HCT116 (cell line): Measurements from ENCODE around the gene RTL10. TPM values are rescaled to one million over a fixed set of nuclear protein-coding genes. Genes with fewer than 3 reads are reported as not detected.

ENCODE experiments used
- ATAC-seq: fragments of 200-7000 bp; cut with Tn5 transposase; 2 replicates; pipeline ENCODE4 v1.9.1; 2020; ENCODE audit warnings: mild to moderate bottlenecking, moderate library complexity
- BruUV-seq: library from RNA; stranded (reverse); fragments of 400-500 nt; replicated peaks from 2 replicates; lab custom pipeline; 2021; lab: Mats Ljungman, UMichigan
- CTCF ChIA-PET: fragments of 300-600 bp; sonication (Branson Sonifier 250); formaldehyde crosslinking; loops from one replicate; lab custom pipeline; 2021; ENCODE audit warnings: antibody characterized with exemption; lab: Charles Lee
- POLR2A ChIA-PET: fragments of 300-600, 350-600 bp; sonication (Branson Sonifier 250); formaldehyde crosslinking; loops from one replicate; lab custom pipeline; 2021; ENCODE audit warnings: antibody characterized with exemption; lab: Charles Lee
- RAD21 ChIA-PET, 2 experiments: fragments of 300-600 bp; sonication (Branson Sonifier 250); formaldehyde crosslinking; loops; one replicate each; lab custom pipeline; 2023; ENCODE audit warnings: low total read pairs in 2 of 2; ENCODE audit not compliant: uncharacterized antibody in 2 of 2, unreplicated experiment in 2 of 2, low non-redundant PET in 1 of 2; lab: Charles Lee
- DNase-seq: peaks from one replicate; pipeline ENCODE4 v3.0.0-alpha.2; 2010; ENCODE audit warnings: low read depth, low spot score
- H2AFZ ChIP-seq: fragments of 200-600 bp; shearing (Covaris generic), sonication (generic); 2 replicates; pipeline ENCODE4 v1.6.1; 2017; ENCODE audit warnings: low read depth, mixed run types, mixed read lengths, antibody characterized with exemption, low read length; ENCODE audit not compliant: poor library complexity, severe bottlenecking
- H3K27ac ChIP-seq: 2 replicates; pipeline ENCODE4 v1.5.1; 2012; ENCODE audit warnings: low read depth, low read length
- H3K27me3 ChIP-seq: fragments of 200-600 bp; sonication (generic); 2 replicates; pipeline ENCODE4 v1.6.1; 2016; ENCODE audit warnings: mixed run types, low read length, mixed read lengths; ENCODE audit not compliant: insufficient read depth
- H3K36me3 ChIP-seq, 2 experiments: fragments of 200-500 bp in 1 of 2; fragments of 200-600 bp in 1 of 2; sonication (Bioruptor generic) in 1 of 2; sonication (generic) in 1 of 2; 2 replicates each; pipeline versions ENCODE4 v1.5.1 to v1.6.1; 2014 to 2016; ENCODE audit warnings: low read length in 2 of 2, inconsistent platforms in 1 of 2, mixed read lengths in 1 of 2, mixed run types in 1 of 2; ENCODE audit not compliant: insufficient read depth in 2 of 2, control insufficient read depth in 1 of 2
- H3K4me1 ChIP-seq, 2 experiments: fragments of 200-600 bp in 1 of 2; sonication (generic) in 1 of 2; 2 replicates each; pipeline versions ENCODE4 v1.5.1 to v1.6.1; 2012 to 2017; ENCODE audit warnings: low read length in 2 of 2, inconsistent platforms in 1 of 2, mild to moderate bottlenecking in 1 of 2, mixed read lengths in 1 of 2, mixed run types in 1 of 2, moderate library complexity in 1 of 2; ENCODE audit not compliant: insufficient read depth in 2 of 2, control insufficient read depth in 1 of 2
- H3K4me2 ChIP-seq: fragments of 200-600 bp; sonication (generic); 2 replicates; pipeline ENCODE4 v1.6.1; 2017; ENCODE audit warnings: mixed run types, low read length, mixed read lengths
- H3K4me3 ChIP-seq, 2 experiments: fragments of 200-600 bp in 1 of 2; sonication (generic) in 1 of 2; replicated peaks in 1 of 2; 2 replicates each; pipeline ENCODE4 v1.5.1; 2011 to 2016; ENCODE audit warnings: low read length in 2 of 2, control low read depth in 1 of 2, low read depth in 1 of 2, mild to moderate bottlenecking in 1 of 2, mixed read lengths in 1 of 2, mixed run types in 1 of 2
- H3K79me2 ChIP-seq: fragments of 200-600 bp; sonication (generic); 2 replicates; pipeline ENCODE4 v1.6.1; 2017; ENCODE audit warnings: mild to moderate bottlenecking, mixed run types, low read length, moderate library complexity, mixed read lengths; ENCODE audit not compliant: insufficient read depth
- H3K9ac ChIP-seq: fragments of 200-600 bp; sonication (generic); 2 replicates; pipeline ENCODE4 v1.6.1; 2016; ENCODE audit warnings: low read length, mixed read lengths
- H3K9me2 ChIP-seq: fragments of 200-600 bp; sonication (generic), shearing (Covaris generic); 2 replicates; pipeline ENCODE4 v1.6.1; 2017; ENCODE audit warnings: mixed run types, mild to moderate bottlenecking, moderate library complexity; ENCODE audit not compliant: insufficient read depth
- H3K9me3 ChIP-seq, 2 experiments: fragments of 200-500 bp in 1 of 2; fragments of 200-600 bp in 1 of 2; sonication (Bioruptor generic) in 1 of 2; sonication (generic) in 1 of 2; 2 replicates each; pipeline ENCODE4 v1.6.1; 2014 to 2017; ENCODE audit warnings: low read length in 2 of 2, mixed read lengths in 2 of 2, inconsistent platforms in 1 of 2, low read depth in 1 of 2, mild to moderate bottlenecking in 1 of 2, mixed run types in 1 of 2, moderate library complexity in 1 of 2; ENCODE audit not compliant: control insufficient read depth in 1 of 2, insufficient read depth in 1 of 2
- H4K20me1 ChIP-seq: fragments of 200-600 bp; sonication (generic), shearing (Covaris generic); 2 replicates; pipeline ENCODE4 v1.6.1; 2017; ENCODE audit warnings: mixed run types, mild to moderate bottlenecking, moderate library complexity; ENCODE audit not compliant: insufficient read depth
- CBX3 ChIP-seq: IDR thresholded peaks from 2 replicates; pipeline ENCODE4 v1.6.1; 2012; ENCODE audit warnings: low read depth
- EGR1 ChIP-seq: IDR thresholded peaks from 2 replicates; pipeline ENCODE4 v1.6.1; 2012; ENCODE audit warnings: low read depth
- ELF1 ChIP-seq: IDR thresholded peaks from 2 replicates; pipeline ENCODE4 v1.6.1; 2012; ENCODE audit warnings: low read depth, borderline replicate concordance
- EZH2 ChIP-seq: fragments of 200-600 bp; sonication (generic); IDR thresholded peaks from 2 replicates; pipeline ENCODE4 v1.6.1; 2017; ENCODE audit warnings: antibody characterized with exemption, mixed run types
- EZH2phosphoT487 ChIP-seq: fragments of 200-600 bp; IDR thresholded peaks from 2 replicates; pipeline ENCODE4 v1.6.1; 2018; ENCODE audit warnings: antibody characterized with exemption, borderline replicate concordance
- FOSL1 ChIP-seq: IDR thresholded peaks from 2 replicates; pipeline ENCODE4 v1.6.1; 2012; ENCODE audit warnings: low read depth
- POLR2A ChIP-seq: IDR thresholded peaks from 2 replicates; pipeline ENCODE4 v1.7.0; 2011; ENCODE audit warnings: borderline replicate concordance; ENCODE audit not compliant: insufficient read depth, insufficient read length; ENCODE audit errors: extremely low read depth
- POLR2AphosphoS5 ChIP-seq: IDR thresholded peaks from 2 replicates; pipeline ENCODE4 v1.6.1; 2011; ENCODE audit warnings: mild to moderate bottlenecking, low read depth, low read length, moderate library complexity
- RAD21 ChIP-seq: IDR thresholded peaks from 2 replicates; pipeline ENCODE4 v1.6.1; 2012; ENCODE audit warnings: low read depth, mild to moderate bottlenecking
- SIN3A ChIP-seq: IDR thresholded peaks from 2 replicates; pipeline ENCODE4 v1.6.1; 2012; ENCODE audit warnings: low read depth
- SRF ChIP-seq: IDR thresholded peaks from 2 replicates; pipeline ENCODE4 v1.6.1; 2012; ENCODE audit warnings: low read depth
- YY1 ChIP-seq: IDR thresholded peaks from 2 replicates; pipeline ENCODE4 v1.6.1; 2011; ENCODE audit warnings: low read length, low read depth, moderate library complexity, mild to moderate bottlenecking; ENCODE audit not compliant: insufficient replicate concordance; ENCODE audit errors: extremely low read depth
- ZNF274 ChIP-seq: fragments of 200-500 bp; sonication (Bioruptor generic); IDR thresholded peaks from 2 replicates; pipeline ENCODE4 v1.6.1; 2014; ENCODE audit warnings: mild to moderate bottlenecking, low read depth, low read length, inconsistent platforms
- intact Hi-C: fragments of 100-400 bp; cut with micrococcal nuclease; formaldehyde crosslinking; loops from 2 replicates; pipeline ENCODE4 v1.10.0; 2022
- total RNA-seq: library from RNA; stranded (reverse); gene quantifications from one replicate; pipeline ENCODE4 v1.2.1, GENCODE V29; 2021; ENCODE audit not compliant: unreplicated experiment
- TF ChIP-seq, protein P1 (sequence below): IDR thresholded peaks from 2 replicates; pipeline ENCODE4 v1.6.1; 2012
- TF ChIP-seq, protein P2 (sequence below): IDR thresholded peaks from 2 replicates; pipeline ENCODE4 v1.6.1; 2012
- TF ChIP-seq, protein P3 (sequence below): IDR thresholded peaks from 2 replicates; pipeline ENCODE4 v1.6.1; 2012; ENCODE audit warnings: low read depth
- TF ChIP-seq, protein P4 (sequence below), 3 experiments: fragments of 200-600 bp in 1 of 3; sonication (generic) in 1 of 3; IDR thresholded peaks in 2 of 3; conservative IDR thresholded peaks in 1 of 3; 2 replicates each; pipeline ENCODE4 v1.5.1; 2012 to 2017; ENCODE audit warnings: low read depth in 2 of 3, low read length in 2 of 3, antibody characterized with exemption in 1 of 3, borderline replicate concordance in 1 of 3, control low read depth in 1 of 3, mild to moderate bottlenecking in 1 of 3, mixed read lengths in 1 of 3, mixed run types in 1 of 3, moderate library complexity in 1 of 3; ENCODE audit not compliant: insufficient read depth in 1 of 3

Gene RTL10
- total RNA-seq, 1 experiment from 2014 or later: 24.6 TPM

DNA sequence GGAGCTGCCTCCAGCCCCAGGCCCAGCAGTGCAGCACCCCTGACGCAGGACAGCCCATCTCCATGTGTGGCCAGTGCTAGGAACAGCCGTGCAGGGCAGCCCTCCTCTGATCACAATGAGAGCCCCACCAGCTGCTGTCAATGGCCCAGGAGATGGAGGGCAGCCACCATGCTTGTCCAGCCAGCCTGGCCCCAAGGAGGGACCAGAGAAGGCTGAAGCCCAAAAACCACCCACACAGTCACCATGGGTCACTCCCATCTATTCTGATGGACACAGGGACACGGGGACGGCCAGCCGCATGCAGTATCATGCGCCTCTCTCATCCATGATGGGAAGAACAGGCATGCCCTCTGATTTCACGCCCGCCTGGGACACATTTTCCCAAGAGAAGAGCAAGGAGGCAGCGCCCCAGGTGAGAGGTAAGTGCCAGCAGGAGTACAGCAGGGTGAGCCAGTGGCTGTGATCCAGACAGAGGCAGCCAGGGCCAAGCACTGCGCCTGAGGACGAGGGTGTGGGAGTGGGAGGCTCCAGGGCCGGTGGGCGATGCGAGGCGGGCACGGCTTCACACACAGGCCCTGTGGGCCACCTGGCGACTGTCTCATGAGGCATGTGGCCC lies 33.6 kb upstream of the RTL10 start:
- ChIA-PET CTCF (no interaction called here), RAD21 (no interaction called here), POLR2A (no interaction called here)
- intact Hi-C loops: no loop called here
- Histone ChIP-seq H4K20me1 (no peaks in the 10 kb centered on the region), H3K9ac (no peak overlapping the region), H3K9me2 (no peaks in the 10 kb centered on the region), H3K4me1 (peaks cover 17 to 22% of the 10 kb centered on the region in 2 experiments), H3K27ac (no peak overlapping the region), H3K4me3 (no peak overlapping the region), H3K27me3 (no peaks in the 10 kb centered on the region), H3K9me3 (no peaks in the 10 kb centered on the region), H2AFZ (no peak overlapping the region), H3K79me2 (no peaks in the 10 kb centered on the region), H3K36me3 (no peaks in the 10 kb centered on the region), H3K4me2 (no peak overlapping the region)
- DNase-seq (no peak), ATAC-seq (no peak)
- TF ChIP-seq ZNF274: no peak
- no peak for TF ChIP-seq ELF1
- TF ChIP-seq SRF: no peak
- no peak for TF ChIP-seq POLR2AphosphoS5
- no peak for TF ChIP-seq RAD21
- no peak for TF ChIP-seq POLR2A
- no peak for TF ChIP-seq CBX3
- TF ChIP-seq, protein P1, sequence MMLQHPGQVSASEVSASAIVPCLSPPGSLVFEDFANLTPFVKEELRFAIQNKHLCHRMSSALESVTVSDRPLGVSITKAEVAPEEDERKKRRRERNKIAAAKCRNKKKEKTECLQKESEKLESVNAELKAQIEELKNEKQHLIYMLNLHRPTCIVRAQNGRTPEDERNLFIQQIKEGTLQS: no peak
- TF ChIP-seq, protein P2, sequence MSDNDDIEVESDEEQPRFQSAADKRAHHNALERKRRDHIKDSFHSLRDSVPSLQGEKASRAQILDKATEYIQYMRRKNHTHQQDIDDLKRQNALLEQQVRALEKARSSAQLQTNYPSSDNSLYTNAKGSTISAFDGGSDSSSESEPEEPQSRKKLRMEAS: no peak
- TF ChIP-seq EZH2phosphoT487: no peak
- TF ChIP-seq EGR1: no peak
- no peak for TF ChIP-seq EZH2
- no peak for TF ChIP-seq FOSL1
- TF ChIP-seq YY1: no peak
- no peak for TF ChIP-seq SIN3A
- TF ChIP-seq, protein P3, sequence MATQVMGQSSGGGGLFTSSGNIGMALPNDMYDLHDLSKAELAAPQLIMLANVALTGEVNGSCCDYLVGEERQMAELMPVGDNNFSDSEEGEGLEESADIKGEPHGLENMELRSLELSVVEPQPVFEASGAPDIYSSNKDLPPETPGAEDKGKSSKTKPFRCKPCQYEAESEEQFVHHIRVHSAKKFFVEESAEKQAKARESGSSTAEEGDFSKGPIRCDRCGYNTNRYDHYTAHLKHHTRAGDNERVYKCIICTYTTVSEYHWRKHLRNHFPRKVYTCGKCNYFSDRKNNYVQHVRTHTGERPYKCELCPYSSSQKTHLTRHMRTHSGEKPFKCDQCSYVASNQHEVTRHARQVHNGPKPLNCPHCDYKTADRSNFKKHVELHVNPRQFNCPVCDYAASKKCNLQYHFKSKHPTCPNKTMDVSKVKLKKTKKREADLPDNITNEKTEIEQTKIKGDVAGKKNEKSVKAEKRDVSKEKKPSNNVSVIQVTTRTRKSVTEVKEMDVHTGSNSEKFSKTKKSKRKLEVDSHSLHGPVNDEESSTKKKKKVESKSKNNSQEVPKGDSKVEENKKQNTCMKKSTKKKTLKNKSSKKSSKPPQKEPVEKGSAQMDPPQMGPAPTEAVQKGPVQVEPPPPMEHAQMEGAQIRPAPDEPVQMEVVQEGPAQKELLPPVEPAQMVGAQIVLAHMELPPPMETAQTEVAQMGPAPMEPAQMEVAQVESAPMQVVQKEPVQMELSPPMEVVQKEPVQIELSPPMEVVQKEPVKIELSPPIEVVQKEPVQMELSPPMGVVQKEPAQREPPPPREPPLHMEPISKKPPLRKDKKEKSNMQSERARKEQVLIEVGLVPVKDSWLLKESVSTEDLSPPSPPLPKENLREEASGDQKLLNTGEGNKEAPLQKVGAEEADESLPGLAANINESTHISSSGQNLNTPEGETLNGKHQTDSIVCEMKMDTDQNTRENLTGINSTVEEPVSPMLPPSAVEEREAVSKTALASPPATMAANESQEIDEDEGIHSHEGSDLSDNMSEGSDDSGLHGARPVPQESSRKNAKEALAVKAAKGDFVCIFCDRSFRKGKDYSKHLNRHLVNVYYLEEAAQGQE: no peak
- TF ChIP-seq, protein P4, sequence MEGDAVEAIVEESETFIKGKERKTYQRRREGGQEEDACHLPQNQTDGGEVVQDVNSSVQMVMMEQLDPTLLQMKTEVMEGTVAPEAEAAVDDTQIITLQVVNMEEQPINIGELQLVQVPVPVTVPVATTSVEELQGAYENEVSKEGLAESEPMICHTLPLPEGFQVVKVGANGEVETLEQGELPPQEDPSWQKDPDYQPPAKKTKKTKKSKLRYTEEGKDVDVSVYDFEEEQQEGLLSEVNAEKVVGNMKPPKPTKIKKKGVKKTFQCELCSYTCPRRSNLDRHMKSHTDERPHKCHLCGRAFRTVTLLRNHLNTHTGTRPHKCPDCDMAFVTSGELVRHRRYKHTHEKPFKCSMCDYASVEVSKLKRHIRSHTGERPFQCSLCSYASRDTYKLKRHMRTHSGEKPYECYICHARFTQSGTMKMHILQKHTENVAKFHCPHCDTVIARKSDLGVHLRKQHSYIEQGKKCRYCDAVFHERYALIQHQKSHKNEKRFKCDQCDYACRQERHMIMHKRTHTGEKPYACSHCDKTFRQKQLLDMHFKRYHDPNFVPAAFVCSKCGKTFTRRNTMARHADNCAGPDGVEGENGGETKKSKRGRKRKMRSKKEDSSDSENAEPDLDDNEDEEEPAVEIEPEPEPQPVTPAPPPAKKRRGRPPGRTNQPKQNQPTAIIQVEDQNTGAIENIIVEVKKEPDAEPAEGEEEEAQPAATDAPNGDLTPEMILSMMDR (IDR thresholded peaks at IDR 0.05 in 2 of 3, conservative IDR thresholded peaks at IDR 0.05 in 1 of 3; ENCODE audit: borderline replicate concordance in 1 of 3, insufficient read depth in 1 of 3, low read depth in 2 of 3, low read length in 2 of 3): no peak
- no TSS peak for BruUV-seq
